Ishikawa (cell line): ENCODE measurements around the gene FAM171A1.

Experiments used
- CEBPB ChIP-seq: IDR thresholded peaks from 2 replicates; pipeline ENCODE4 v1.6.1; 2012
- EGR1 ChIP-seq: IDR thresholded peaks from 2 replicates; pipeline ENCODE4 v1.6.1; 2012
- EP300 ChIP-seq: IDR thresholded peaks from 2 replicates; pipeline ENCODE4 v1.6.1; 2012; ENCODE audit warnings: borderline replicate concordance
- FOXM1 ChIP-seq: IDR thresholded peaks from 2 replicates; pipeline ENCODE4 v1.6.1; 2012; ENCODE audit warnings: low read depth, borderline replicate concordance
- NFIC ChIP-seq: IDR thresholded peaks from 2 replicates; pipeline ENCODE4 v1.6.1; 2012
- RAD21 ChIP-seq: IDR thresholded peaks from 2 replicates; pipeline ENCODE4 v1.6.1; 2012; ENCODE audit warnings: low read depth
- TAF1 ChIP-seq: IDR thresholded peaks from 2 replicates; pipeline ENCODE4 v1.6.1; 2012; ENCODE audit warnings: low read depth, mild to moderate bottlenecking
- TEAD4 ChIP-seq: IDR thresholded peaks from 2 replicates; pipeline ENCODE4 v1.6.1; 2012
- YY1 ChIP-seq: IDR thresholded peaks from 2 replicates; pipeline ENCODE4 v1.6.1; 2012; ENCODE audit warnings: low read depth
- ZBTB7A ChIP-seq: IDR thresholded peaks from 2 replicates; pipeline ENCODE4 v1.6.1; 2012; ENCODE audit warnings: low read depth
- TF ChIP-seq, protein P1 (sequence below): IDR thresholded peaks from 2 replicates; pipeline ENCODE4 v1.6.1; 2012
- TF ChIP-seq, protein P2 (sequence below): IDR thresholded peaks from 2 replicates; pipeline ENCODE4 v1.6.1; 2012

DNA sequence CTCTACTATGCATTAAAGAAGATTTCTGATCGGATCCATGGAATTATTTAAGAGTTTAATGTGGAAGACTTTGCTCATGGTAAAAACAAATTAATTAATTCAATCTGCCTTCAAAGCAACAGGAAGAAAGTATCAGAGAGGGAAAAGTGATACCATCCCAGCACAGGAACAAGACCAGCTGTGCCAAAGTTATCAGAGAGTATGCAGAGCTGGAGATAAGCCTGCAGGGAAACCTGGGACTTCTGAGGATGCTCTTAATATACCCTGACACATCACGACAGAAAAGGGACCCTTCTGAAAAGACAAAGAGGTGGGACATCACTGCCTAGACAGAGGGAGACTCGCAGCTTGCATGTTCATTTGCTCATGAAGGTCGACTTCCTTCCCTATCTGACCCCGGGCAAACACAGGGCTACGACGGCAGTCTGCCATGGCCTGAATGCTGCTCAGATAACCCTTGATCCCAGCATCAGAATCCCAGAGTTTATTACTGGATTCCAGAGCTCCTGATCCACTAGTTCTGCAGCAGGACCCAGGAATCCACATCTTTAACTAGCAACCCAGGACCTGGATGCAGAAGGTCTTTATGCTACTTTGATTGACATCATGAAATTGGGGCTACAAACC, 29.5 kb downstream of the FAM171A1 start:
- TF ChIP-seq TAF1 (no peak), RAD21 (no peak), YY1 (no peak), EP300 (no peak), TEAD4 (no peak), EGR1 (no peak), ZBTB7A (no peak), FOXM1 (no peak), CEBPB (no peak), NFIC (no peak)
- TF ChIP-seq, protein P1, sequence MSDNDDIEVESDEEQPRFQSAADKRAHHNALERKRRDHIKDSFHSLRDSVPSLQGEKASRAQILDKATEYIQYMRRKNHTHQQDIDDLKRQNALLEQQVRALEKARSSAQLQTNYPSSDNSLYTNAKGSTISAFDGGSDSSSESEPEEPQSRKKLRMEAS, result no peak
- TF ChIP-seq, protein P2, sequence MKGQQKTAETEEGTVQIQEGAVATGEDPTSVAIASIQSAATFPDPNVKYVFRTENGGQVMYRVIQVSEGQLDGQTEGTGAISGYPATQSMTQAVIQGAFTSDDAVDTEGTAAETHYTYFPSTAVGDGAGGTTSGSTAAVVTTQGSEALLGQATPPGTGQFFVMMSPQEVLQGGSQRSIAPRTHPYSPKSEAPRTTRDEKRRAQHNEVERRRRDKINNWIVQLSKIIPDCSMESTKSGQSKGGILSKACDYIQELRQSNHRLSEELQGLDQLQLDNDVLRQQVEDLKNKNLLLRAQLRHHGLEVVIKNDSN, result no peak
